Endodermal cell (in vitro differentiated cells): ENCODE results near the gene PLCD1. TPM values are rescaled to one million over a fixed set of nuclear protein-coding genes. Genes with fewer than 3 reads are reported as not detected.
"Not testable (repeated sequence)": the region's sequence is repeated elsewhere in the genome, so short reads cannot be mapped to it uniquely, and the experiment has no call there.

Experiments
- DNase-seq: peaks from one replicate; pipeline ENCODE4 v3.0.0-alpha.2; 2017
- H3K27ac ChIP-seq: 2 replicates; pipeline ENCODE4 v1.5.1; 2013; ENCODE audit warnings: mild to moderate bottlenecking, low read depth, low read length, moderate library complexity
- H3K27me3 ChIP-seq: 2 replicates; pipeline ENCODE4 v1.6.1; 2013; ENCODE audit warnings: mild to moderate bottlenecking, low read length, moderate library complexity; ENCODE audit not compliant: insufficient read depth, control insufficient read depth, poor library complexity, severe bottlenecking
- H3K36me3 ChIP-seq: 2 replicates; pipeline ENCODE4 v1.7.0; 2013; ENCODE audit warnings: mild to moderate bottlenecking, low read length, moderate library complexity; ENCODE audit not compliant: control insufficient read depth, insufficient read depth
- H3K4me1 ChIP-seq: one replicate; pipeline ENCODE4 v1.7.0; 2013; ENCODE audit warnings: low read length; ENCODE audit not compliant: control insufficient read depth, insufficient read depth
- H3K4me3 ChIP-seq: 2 replicates; pipeline ENCODE4 v1.5.1; 2013; ENCODE audit warnings: mild to moderate bottlenecking, low read length, moderate library complexity
- H3K9ac ChIP-seq: 2 replicates; pipeline ENCODE4 v1.6.1; 2013; ENCODE audit warnings: mild to moderate bottlenecking, low read length, moderate library complexity; ENCODE audit not compliant: poor library complexity, severe bottlenecking; ENCODE audit errors: extremely low read depth
- H3K9me3 ChIP-seq: 2 replicates; pipeline ENCODE4 v1.6.1; 2013; ENCODE audit warnings: mild to moderate bottlenecking, low read length, moderate library complexity; ENCODE audit not compliant: control insufficient read depth
- H3K27ac Mint-ChIP-seq: 2 replicates; pipeline ENCODE4 v1.8.0; 2020; ENCODE audit warnings: mixed read lengths
- H3K27me3 Mint-ChIP-seq: 2 replicates; pipeline ENCODE4 v1.8.0; 2021; ENCODE audit warnings: mild to moderate bottlenecking, mixed read lengths; ENCODE audit not compliant: insufficient read depth
- H3K36me3 Mint-ChIP-seq: 2 replicates; pipeline ENCODE4 v1.8.0; 2020; ENCODE audit warnings: low read depth, mixed read lengths
- H3K4me1 Mint-ChIP-seq: 2 replicates; pipeline ENCODE4 v1.8.0; 2020; ENCODE audit warnings: mixed read lengths
- H3K4me3 Mint-ChIP-seq: 2 replicates; pipeline ENCODE4 v1.8.0; 2020; ENCODE audit warnings: mild to moderate bottlenecking, moderate library complexity, mixed read lengths
- H3K9me3 Mint-ChIP-seq: 2 replicates; pipeline ENCODE4 v1.8.0; 2020; ENCODE audit warnings: mild to moderate bottlenecking, mixed read lengths
- CTCF ChIP-seq: fragments of 200-600 bp; sonication (generic); conservative IDR thresholded peaks from 2 replicates; pipeline ENCODE4 v1.5.0; 2021; ENCODE audit warnings: antibody characterized with exemption, mild to moderate bottlenecking
- WGBS, 2 experiments: methylation state at CpG; one replicate each; pipeline versions ENCODE4 v1.1.5 to v1.1.7; 2013; ENCODE audit warnings: missing lambda C conversion rate in 2 of 2, mixed read lengths in 1 of 2; ENCODE audit not compliant: insufficient coverage in 1 of 2, insufficient read length in 1 of 2; 5-methylcytosine and 5-hydroxymethylcytosine counted together
- total RNA-seq, 2 donors: library from RNA; stranded (reverse); fragmentation: NEBNext Ultra II Directional in 1 of 2; extraction: Animal tissue kit (Norgen Biotek cat#: 25700) in 1 of 2; gene quantifications; 2 replicates in 1 of 2; 3 replicates in 1 of 2; pipeline ENCODE4 v1.2.1, GENCODE V29; 2021

PLCD1 gene
- total RNA-seq, 2 donors from 2014 or later = 54.3 to 66.6 TPM

GRCh38 chr3:38067508-38068233 lies 38.2 kb upstream of the PLCD1 start:
- Mint-ChIP-seq H3K36me3 (peaks cover 6% of the 10 kb centered on the region), H3K9me3 (peaks cover 26% of the 10 kb centered on the region), H3K4me1 (no peaks in the 10 kb centered on the region), H3K27me3 (no peaks in the 10 kb centered on the region), H3K27ac (no peak overlapping the region), H3K4me3 (no peak overlapping the region)
- Histone ChIP-seq H3K36me3 (no peaks in the 10 kb centered on the region), H3K4me3 (no peak overlapping the region), H3K27me3 (no peaks in the 10 kb centered on the region), H3K9ac (no peak overlapping the region), H3K4me1 (no peaks in the 10 kb centered on the region), H3K9me3 (peaks cover 10% of the 10 kb centered on the region), H3K27ac (no peak overlapping the region)
- no peak for TF ChIP-seq CTCF
- no peak for DNase-seq
- whole genome bisulfite sequencing, 2 experiments = 90 to 93% methylated on average over 3 to 6 of the region's 6 CpGs

- H3K9me3 Mint-ChIP-seq = peaks cover 29% of the 10 kb centered on the region
- H3K27me3 ChIP-seq, H3K4me3 Mint-ChIP-seq, H3K27ac Mint-ChIP-seq, H3K9ac ChIP-seq, H3K4me3 ChIP-seq, H3K27me3 Mint-ChIP-seq, H3K4me1 Mint-ChIP-seq, H3K36me3 ChIP-seq, DNase-seq, H3K27ac ChIP-seq, H3K4me1 ChIP-seq, H3K36me3 Mint-ChIP-seq: not testable (repeated sequence)
- 89 to 99% methylated on average over 9 to 23 of the region's 32 CpGs for WGBS, 2 experiments
- H3K9me3 ChIP-seq = peaks cover 10% of the 10 kb centered on the region
Observed at GRCh38 chr3:38064453-38064852, 35.0 kb upstream of the PLCD1 start.

- whole genome bisulfite sequencing, 2 experiments = 84 to 85% methylated on average over 2 of the region's 2 CpGs
- no peak overlapping the region for H3K4me3 ChIP-seq
- H3K9me3 ChIP-seq = peaks cover 10% of the 10 kb centered on the region
- peaks cover 2% of the 10 kb centered on the region for H3K27me3 Mint-ChIP-seq
- no peaks in the 10 kb centered on the region for H3K27me3 ChIP-seq
- H3K27ac ChIP-seq = no peak overlapping the region
- H3K36me3 ChIP-seq = no peaks in the 10 kb centered on the region
- no peak for TF ChIP-seq CTCF
- no peak overlapping the region for H3K4me3 Mint-ChIP-seq
- no peak for DNase-seq
- no peak overlapping the region for H3K27ac Mint-ChIP-seq
- no peaks in the 10 kb centered on the region for H3K4me1 Mint-ChIP-seq
- peaks cover 6% of the 10 kb centered on the region for H3K36me3 Mint-ChIP-seq
- H3K9ac ChIP-seq = no peak overlapping the region
- peaks cover 29% of the 10 kb centered on the region for H3K9me3 Mint-ChIP-seq
- H3K4me1 ChIP-seq = no peaks in the 10 kb centered on the region
Observed at GRCh38 chr3:38062809-38063208, 33.4 kb upstream of the PLCD1 start.
